Gastroesophageal sphincter (tissue), 4 donors: Measurements from ENCODE around the gene RBM12. TPM values are rescaled to one million over a fixed set of nuclear protein-coding genes. Genes with fewer than 3 reads are reported as not detected.
A peak's percentile ranks its signal among the peaks of the same experiment; 100 is the strongest.

ENCODE experiments used
- ATAC-seq: fragments of 150-250 bp; one replicate; pipeline ENCODE4 v1.9.1; 2016; ENCODE audit warnings: mild to moderate bottlenecking, moderate library complexity
- H3K27ac ChIP-seq, 4 donors: fragments of 200-600 bp; sonication (generic) in 3 of 4; 1 replicate in 3 of 4; 2 replicates in 1 of 4; pipeline ENCODE4 v1.5.1; 2016 to 2019
- H3K27me3 ChIP-seq: fragments of 200-600 bp; sonication (generic); one replicate; pipeline ENCODE4 v1.5.1; 2019
- H3K36me3 ChIP-seq, 2 donors: fragments of 200-600 bp; sonication (generic); one replicate each; pipeline ENCODE4 v1.5.1; 2019; ENCODE audit warnings: control low read depth in 1 of 2
- H3K4me1 ChIP-seq, 3 donors: fragments of 200-600 bp; sonication (generic); 1 replicate in 2 of 3; 2 replicates in 1 of 3; pipeline ENCODE4 v1.5.1; 2016 to 2019; ENCODE audit warnings: control low read depth in 2 of 3
- H3K4me3 ChIP-seq, 2 donors: fragments of 200-600 bp; sonication (generic); one replicate each; pipeline ENCODE4 v1.5.1; 2019; ENCODE audit warnings: mild to moderate bottlenecking in 1 of 2, moderate library complexity in 1 of 2
- H3K9me3 ChIP-seq, 3 donors: fragments of 200-600 bp; sonication (generic); one replicate each; pipeline ENCODE4 v1.5.1; 2017 to 2019; ENCODE audit warnings: control low read depth in 2 of 3
- EP300 ChIP-seq: sonication (generic); formaldehyde crosslinking; IDR thresholded peaks from one replicate; pipeline ENCODE4 v1.6.1; 2017; ENCODE audit warnings: antibody characterized with exemption, mild to moderate bottlenecking
- POLR2A ChIP-seq, 2 donors: fragments of 450-650 bp; IDR thresholded peaks; one replicate each; pipeline ENCODE4 v1.6.1; 2017; ENCODE audit warnings: antibody characterized with exemption in 2 of 2, mild to moderate bottlenecking in 2 of 2, moderate library complexity in 1 of 2
- POLR2AphosphoS5 ChIP-seq: sonication (generic); formaldehyde crosslinking; IDR thresholded peaks from one replicate; pipeline ENCODE4 v1.6.1; 2017; ENCODE audit warnings: antibody characterized with exemption
- WGBS, 2 donors: methylation state at CpG; one replicate each; pipeline ENCODE4 v1.1.5; 2018; ENCODE audit warnings: low coverage in 1 of 2; 5-methylcytosine and 5-hydroxymethylcytosine counted together
- total RNA-seq, 4 donors: library from RNA; depleted of rRNA; stranded (reverse); fragments of >200 nt; gene quantifications; one replicate each; pipeline ENCODE4 v1.1.0, GENCODE V29; 2016
- TF ChIP-seq, protein P1 (sequence below), 4 experiments: fragments of 200-600 bp in 2 of 4; fragments of 450-650 bp in 2 of 4; sonication (generic) in 1 of 4; IDR thresholded peaks; one replicate each; pipeline ENCODE4 v1.5.1; 2017 to 2019; ENCODE audit warnings: antibody characterized with exemption in 4 of 4, mild to moderate bottlenecking in 2 of 4, moderate library complexity in 2 of 4

Gene RBM12
- total RNA-seq, 4 donors from 2014 or later: 18.9 to 36.3 (median 29.5) TPM

DNA sequence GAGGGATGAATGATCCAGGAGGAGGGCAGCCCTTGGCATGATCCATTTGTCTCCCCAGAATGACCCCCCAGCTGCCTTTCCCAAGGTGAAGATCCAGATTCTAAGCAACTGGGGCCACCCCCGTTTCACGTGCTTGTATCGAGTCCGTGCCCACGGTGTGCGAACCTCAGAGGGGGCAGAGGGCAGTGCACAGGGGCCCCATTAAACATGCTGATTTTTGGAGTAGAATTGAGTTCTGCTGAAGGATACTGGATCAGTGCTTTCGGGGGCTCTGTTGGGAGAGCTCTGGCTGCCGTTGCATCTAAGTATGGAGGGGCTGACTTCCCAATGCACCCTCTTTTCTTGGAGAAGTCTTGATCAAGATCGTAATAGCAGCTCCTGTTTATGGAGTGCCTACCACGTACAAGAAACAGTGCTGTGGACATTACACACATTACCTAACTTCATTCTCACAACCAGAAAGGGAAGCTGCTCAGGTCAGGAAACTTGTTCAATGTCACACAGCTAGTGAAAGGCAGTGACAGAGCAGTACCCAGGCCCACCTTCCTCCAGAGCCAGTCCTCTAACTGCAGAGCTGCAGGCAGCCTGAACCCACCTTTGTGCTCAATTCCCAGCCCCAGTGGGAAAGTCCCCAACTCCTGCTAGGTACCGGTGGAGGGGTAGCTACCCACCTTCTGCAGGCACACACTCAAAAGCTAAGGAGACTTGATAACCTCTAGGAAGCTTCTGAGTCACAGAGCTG, 43.7 kb downstream of the RBM12 start:
- no peak for TF ChIP-seq POLR2AphosphoS5
- no peak for TF ChIP-seq EP300
- TF ChIP-seq, protein P1, sequence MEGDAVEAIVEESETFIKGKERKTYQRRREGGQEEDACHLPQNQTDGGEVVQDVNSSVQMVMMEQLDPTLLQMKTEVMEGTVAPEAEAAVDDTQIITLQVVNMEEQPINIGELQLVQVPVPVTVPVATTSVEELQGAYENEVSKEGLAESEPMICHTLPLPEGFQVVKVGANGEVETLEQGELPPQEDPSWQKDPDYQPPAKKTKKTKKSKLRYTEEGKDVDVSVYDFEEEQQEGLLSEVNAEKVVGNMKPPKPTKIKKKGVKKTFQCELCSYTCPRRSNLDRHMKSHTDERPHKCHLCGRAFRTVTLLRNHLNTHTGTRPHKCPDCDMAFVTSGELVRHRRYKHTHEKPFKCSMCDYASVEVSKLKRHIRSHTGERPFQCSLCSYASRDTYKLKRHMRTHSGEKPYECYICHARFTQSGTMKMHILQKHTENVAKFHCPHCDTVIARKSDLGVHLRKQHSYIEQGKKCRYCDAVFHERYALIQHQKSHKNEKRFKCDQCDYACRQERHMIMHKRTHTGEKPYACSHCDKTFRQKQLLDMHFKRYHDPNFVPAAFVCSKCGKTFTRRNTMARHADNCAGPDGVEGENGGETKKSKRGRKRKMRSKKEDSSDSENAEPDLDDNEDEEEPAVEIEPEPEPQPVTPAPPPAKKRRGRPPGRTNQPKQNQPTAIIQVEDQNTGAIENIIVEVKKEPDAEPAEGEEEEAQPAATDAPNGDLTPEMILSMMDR (IDR thresholded peaks at IDR 0.05): no peak
- TF ChIP-seq POLR2A (IDR thresholded peaks at IDR 0.05): no peak
- H3K4me1 ChIP-seq: peaks cover 0 to 38% (median 22%) of the 10 kb centered on the region in 3 donors
- peaks cover 0 to 31% of the 10 kb centered on the region in 2 donors for H3K36me3 ChIP-seq
- ATAC-seq: no peak
- H3K4me3 ChIP-seq: no peak overlapping the region
- WGBS, 2 donors: 82 to 100% methylated on average over 1 to 4 of the region's 11 CpGs
- no peak overlapping the region for H3K27ac ChIP-seq
- H3K27me3 ChIP-seq: no peaks in the 10 kb centered on the region
- no peaks in the 10 kb centered on the region for H3K9me3 ChIP-seq

DNA sequence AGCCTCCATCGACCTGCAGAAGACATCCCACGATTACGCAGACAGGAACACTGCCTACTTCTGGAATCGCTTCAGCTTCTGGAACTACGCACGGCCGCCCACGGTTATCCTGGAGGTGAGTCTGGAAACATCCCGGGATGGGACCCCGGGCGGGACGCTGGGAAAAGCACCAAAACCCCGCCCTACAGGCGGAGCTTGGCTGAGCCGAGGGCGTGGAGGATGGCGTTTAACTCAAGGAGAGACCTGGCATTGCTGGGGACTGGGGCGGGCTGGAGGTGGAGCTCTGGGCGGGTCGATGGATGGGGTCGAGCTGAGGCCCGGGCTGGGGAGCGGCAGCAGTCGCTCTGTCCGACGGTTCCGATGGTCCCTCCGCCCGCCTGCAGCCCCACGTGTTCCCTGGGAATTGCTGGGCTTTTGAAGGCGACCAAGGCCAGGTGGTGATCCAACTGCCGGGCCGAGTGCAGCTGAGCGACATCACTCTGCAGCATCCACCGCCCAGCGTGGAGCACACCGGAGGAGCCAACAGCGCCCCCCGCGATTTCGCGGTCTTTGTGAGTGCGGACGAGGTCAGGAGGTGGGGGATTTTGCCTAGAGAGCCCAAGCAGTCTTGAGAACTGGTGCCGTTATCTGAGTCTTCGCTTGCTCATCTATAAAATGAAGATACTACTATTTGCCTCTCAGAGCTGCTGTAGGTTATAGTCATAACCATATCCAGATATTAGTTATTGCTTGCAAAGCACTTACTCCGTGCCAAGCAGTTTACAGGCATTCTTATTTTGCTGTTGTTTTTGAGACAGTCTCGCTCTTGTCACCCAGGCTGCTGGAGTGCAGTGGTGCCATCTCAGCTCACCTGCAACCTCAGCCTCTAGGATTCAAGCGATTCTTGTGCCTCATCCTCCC, 45.3 kb downstream of the RBM12 start:
- H3K9me3 ChIP-seq: no peaks in the 10 kb centered on the region
- H3K27ac ChIP-seq: peak overlapping the region in 3 of 4 donors; percentile 54 to 97 (median 60)
- H3K36me3 ChIP-seq: peaks cover 0 to 16% of the 10 kb centered on the region in 2 donors
- no peaks in the 10 kb centered on the region for H3K27me3 ChIP-seq
- no peak for TF ChIP-seq POLR2A (IDR thresholded peaks at IDR 0.05)
- TF ChIP-seq, protein P1 (IDR thresholded peaks at IDR 0.05): peak in 1 of 4 experiments; percentile 40
- TF ChIP-seq POLR2AphosphoS5: peak; percentile 21
- peaks cover 0 to 45% (median 22%) of the 10 kb centered on the region in 3 donors for H3K4me1 ChIP-seq
- 3 to 62% methylated on average over 4 to 6 of the region's 49 CpGs for WGBS, 2 donors
- peak overlapping the region; percentile 32 to 70 for H3K4me3 ChIP-seq
- ATAC-seq: peak; percentile 30

DNA sequence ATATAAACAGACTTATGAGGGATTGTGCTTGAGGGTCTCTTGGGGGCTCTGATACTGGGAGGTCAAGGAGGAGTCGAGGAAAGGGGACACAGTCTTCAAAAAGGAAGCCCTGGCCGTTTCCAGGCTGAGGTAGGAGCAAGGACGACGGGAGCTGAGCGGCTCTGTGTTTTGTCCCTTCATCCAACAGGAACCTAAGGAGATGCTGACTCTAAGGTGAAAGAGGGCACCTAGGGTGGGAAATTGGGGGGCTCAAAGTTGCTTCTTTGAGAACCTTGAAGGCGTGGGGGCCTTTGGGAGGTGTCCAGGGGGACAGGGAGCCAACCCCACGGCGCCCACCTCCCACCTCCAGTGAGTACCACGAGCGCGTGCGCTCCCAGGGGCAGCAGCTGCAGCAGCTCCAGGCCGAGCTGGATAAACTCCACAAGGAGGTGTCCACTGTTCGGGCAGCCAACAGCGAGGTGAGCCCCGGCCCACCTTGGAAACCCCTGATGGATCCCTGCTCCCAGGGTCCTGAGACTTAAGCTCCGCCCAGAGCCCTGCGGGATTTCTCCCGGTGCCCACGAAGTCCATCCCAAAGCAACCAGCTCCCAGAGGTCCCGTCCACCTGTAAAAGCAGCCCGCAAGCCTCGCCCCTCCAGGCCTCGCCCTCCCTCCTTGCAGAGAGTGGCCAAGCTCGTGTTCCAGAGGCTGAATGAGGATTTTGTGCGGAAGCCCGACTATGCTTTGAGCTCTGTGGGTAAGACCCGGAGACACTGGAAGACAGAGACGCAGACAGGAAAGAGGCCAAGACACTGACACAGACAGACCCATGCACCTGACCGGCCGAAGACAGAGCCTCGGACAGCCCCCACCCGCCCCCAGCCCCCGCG, 46.2 kb downstream of the RBM12 start:
- Histone ChIP-seq H3K9me3 (no peaks in the 10 kb centered on the region), H3K36me3 (peaks cover 0 to 14% of the 10 kb centered on the region in 2 donors), H3K27ac (peak overlapping the region in 3 of 4 donors; percentile 54 to 97 (median 60)), H3K27me3 (no peaks in the 10 kb centered on the region), H3K4me1 (peaks cover 0 to 45% (median 22%) of the 10 kb centered on the region in 3 donors), H3K4me3 (peak overlapping the region; percentile 32 to 70)
- TF ChIP-seq, protein P1 (IDR thresholded peaks at IDR 0.05): no peak
- TF ChIP-seq POLR2AphosphoS5 (no peak), POLR2A (IDR thresholded peaks at IDR 0.05) (no peak), EP300 (no peak)
- WGBS, 2 donors: 4% methylated on average over 4 of the region's 35 CpGs; no CpG with 5 or more reads in 1 of the 2 donors
- ATAC-seq: no peak

DNA sequence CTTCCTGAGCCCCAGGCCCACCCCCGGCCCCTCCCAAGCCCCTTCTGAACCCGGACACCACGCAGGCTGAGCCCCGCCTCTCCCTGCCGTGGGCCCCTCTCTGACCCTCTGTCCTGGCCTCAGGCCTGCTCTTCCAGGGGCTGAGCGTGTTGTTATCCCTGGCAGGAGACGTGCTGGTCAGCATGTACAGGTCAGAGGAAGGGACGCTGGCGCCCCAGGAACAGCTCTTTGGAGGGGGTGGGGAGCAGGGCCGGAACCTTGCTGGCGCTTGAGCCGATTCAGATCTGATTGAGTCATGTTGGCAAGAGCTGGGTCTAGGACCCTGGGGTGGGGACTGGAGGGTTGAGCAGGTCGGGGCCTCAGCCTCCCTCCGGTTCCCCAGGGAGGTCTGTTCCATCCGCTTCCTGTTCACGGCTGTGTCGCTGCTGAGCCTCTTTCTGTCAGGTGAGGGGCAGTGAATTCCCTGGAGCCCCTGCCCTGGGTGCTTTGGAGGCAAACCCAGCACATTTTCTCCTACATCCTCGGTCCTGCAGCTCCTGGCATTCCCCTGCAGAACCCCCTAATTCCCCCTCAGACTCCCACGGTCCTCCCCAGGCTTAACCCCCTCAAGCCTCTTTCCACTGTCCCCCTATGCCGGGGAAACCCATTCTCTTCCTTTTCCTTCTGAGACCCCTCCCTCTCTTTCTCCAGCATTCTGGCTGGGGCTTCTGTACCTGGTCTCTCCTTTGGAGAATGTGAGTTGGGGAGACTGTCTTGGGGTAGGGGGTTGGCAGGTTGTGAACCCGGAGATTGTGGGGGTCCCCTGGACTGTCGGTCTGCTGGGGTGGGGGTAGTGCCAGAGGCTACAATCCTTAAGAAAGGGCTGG, 47.1 kb downstream of the RBM12 start:
- WGBS, 2 donors: 13 to 57% methylated on average over 1 to 7 of the region's 22 CpGs
- peaks cover 0 to 14% of the 10 kb centered on the region in 2 donors for H3K36me3 ChIP-seq
- peak overlapping the region; percentile 34 to 70 for H3K4me3 ChIP-seq
- no peaks in the 10 kb centered on the region for H3K27me3 ChIP-seq
- TF ChIP-seq POLR2AphosphoS5: no peak
- TF ChIP-seq, protein P1 (IDR thresholded peaks at IDR 0.05): peak in 3 of 4 experiments; percentile 24 to 31 (median 29)
- no peaks in the 10 kb centered on the region for H3K9me3 ChIP-seq
- H3K4me1 ChIP-seq: peaks cover 0 to 45% (median 22%) of the 10 kb centered on the region in 3 donors
- no peak for ATAC-seq
- peak overlapping the region in 3 of 4 donors; percentile 80 to 97 (median 94) for H3K27ac ChIP-seq
